HG02938 (cell line): ENCODE data around the gene AXIN1.
A peak's percentile ranks its signal among the peaks of the same experiment; 100 is the strongest.
"Not testable (repeated sequence)": the region's sequence is repeated elsewhere in the genome, so short reads cannot be mapped to it uniquely, and the experiment has no call there.

ENCODE experiments used
- ATAC-seq: cut with Tn5 transposase; IDR thresholded peaks from one replicate; pipeline ENCODE4 v1.9.1; 2021; ENCODE audit warnings: mild to moderate bottlenecking, moderate library complexity; ENCODE audit not compliant: unreplicated experiment

The AXIN1 gene

GRCh38 chr16:352547-353403, at the start of gene AXIN1:
AXIN1 (minus strand) TSS chr16:352723; CDS start chr16:347025, 5,698 bp downstream.
- ATAC-seq = no peak

GRCh38 chr16:401468-402348, 49.2 kb upstream of the AXIN1 start, which contains the start of gene DECR2:
DECR2 (plus strand) TSS chr16:401885; CDS start chr16:401964, 79 bp downstream.
- peak; percentile 54 for ATAC-seq

- ATAC-seq = no peak
These were observed 47.6 kb upstream of the AXIN1 start for GRCh38 chr16:400061-400591.

DNA sequence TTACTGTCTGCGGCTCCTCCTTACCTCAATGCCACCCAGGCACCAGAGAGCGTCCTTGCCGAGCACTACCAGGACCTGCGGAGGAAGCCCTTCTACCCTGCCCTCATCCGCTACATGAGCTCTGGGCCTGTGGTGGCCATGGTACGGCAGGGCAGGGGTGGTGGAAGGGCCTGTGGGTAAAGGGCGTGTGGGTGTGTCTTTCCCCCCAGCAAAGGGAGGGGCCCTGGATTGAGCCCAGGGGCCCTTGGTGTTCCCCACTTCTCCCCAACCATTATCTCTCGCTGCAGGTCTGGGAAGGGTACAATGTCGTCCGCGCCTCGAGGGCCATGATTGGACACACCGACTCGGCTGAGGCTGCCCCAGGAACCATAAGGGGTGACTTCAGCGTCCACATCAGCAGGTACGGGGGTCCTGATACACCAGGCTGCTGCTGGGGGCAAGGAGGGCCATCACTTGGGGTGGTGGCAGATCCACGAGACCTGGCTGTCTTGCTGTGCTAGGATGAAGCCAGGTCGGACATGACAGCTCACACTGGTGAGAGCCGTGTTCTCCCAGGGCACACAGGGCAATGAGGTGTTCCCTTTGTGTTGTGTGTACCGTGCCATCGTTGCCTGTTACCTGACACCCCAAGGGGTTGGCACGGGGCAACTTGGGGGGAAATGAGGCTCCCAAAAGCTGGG, 47.0 kb upstream of the AXIN1 start:
- ATAC-seq = no peak

DNA sequence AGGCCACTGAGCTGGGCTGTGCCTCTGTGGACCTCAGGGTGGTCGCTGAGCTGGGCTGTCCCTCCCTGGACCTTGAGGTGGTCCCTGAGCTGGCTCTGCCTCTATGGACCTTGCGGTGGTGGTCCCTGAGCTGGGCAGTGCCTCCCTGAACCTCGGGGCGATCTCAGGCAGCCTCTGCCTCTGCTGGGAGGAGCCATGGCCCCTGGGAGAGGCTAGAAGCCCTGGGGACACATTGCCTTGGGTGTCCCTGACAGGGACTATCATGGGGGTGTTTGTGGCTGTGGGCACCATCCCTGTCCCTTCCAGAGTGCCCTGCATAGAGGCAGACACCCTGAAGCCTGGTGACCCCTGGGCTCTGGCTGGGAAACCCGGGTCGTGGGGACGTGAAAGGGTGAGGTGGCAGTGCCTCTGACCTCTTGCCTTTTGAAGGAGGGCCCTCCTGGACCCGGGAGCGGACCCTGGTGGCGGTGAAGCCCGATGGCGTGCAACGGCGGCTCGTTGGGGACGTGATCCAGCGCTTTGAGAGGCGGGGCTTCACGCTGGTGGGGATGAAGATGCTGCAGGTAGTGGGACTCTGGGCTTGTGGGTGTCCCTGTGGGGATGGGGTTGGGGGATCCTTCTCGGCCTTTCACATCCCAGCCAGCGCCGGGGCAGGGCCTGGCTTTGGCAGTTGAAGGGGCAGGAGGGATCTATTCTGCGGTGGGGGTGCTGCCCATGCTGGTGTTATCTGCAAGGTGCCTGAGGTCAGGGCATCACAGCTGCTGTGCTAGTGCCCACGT, 46.2 kb upstream of the AXIN1 start:
- ATAC-seq = no peak

DNA sequence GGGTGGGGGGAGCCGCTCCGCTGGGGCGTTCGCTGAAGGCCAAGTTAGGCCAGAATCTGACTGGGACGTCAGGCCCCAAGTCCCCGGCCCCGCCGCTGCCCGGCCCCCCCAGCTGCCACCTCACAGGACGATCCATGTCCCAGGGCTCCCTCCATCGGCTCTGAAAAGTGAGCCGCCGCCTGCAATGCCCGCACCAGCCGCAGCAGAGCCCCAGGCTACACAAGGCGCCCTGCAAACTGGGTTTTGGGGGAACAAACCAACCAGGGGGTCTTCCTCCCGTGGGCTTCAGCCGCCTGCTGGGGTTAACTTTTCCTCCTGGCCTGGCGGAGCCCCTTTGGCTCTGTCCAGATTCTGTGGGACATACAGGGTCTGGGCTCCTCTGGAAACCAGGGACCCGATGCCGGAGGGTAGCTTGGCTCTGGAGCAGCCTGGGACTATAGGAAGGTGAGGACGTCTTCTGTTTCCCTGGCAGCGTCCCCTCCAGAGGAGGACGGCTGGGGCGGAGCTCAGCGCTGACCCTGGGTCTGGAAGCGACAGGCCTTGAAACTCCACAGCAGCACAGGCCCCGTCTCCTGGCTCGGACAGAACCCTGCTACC, 45.3 kb upstream of the AXIN1 start:
- ATAC-seq = no peak

DNA sequence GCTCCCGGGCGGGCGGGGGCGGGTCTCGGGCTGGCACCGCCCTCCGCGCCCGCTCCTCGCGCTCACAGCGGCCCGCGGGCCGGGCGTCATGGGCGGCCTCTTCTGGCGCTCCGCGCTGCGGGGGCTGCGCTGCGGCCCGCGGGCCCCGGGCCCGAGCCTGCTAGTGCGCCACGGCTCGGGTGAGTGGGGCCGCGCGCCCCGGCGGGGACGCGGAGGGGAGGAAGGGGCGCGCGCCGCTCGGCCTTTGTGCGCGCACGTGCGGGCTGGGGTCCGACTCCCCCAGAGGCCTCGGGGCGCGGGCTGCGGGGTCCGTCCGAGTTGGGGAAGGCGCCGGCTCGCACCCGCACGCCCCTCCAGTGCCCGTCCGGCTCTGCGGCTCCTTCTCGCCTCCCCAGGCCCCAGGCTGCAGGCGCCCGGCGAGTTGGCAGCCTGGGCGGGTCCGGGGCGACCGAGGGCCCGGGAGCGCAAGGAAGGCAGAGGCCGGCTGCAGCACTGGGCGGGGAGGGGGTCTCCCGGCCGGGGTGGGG, 44.7 kb upstream of the AXIN1 start, which contains the start of gene NME4:
Gene NME4 (plus strand): TSS at position 65 of the 527 bp plus-strand sequence. CDS start 24 bp downstream, at position 89.
- ATAC-seq = no peak

DNA sequence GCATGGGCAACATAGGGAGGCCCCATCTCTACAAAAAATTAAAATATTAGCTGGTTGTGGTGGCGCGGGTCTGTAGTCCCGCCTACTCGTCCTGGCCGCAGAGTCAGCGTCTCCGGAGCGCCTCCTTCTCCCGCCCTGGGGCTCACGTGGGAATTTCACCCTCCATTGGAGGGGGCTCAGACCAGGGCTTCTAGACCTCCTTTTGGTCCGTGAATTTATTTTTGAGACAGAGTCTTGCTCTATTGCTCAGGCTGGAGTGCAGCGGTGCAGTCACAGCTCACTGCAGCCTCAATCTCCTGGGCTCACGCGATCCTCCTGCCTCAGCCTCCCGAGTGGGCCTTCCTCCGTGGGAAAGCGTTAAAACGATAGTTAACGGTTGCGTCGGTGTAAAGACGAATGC, 44.1 kb upstream of the AXIN1 start:
- no peak for ATAC-seq

GRCh38 chr16:396199-396598, 43.7 kb upstream of the AXIN1 start:
- no peak for ATAC-seq

GRCh38 chr16:392450-393030, 40.0 kb upstream of the AXIN1 start:
- no peak for ATAC-seq

DNA sequence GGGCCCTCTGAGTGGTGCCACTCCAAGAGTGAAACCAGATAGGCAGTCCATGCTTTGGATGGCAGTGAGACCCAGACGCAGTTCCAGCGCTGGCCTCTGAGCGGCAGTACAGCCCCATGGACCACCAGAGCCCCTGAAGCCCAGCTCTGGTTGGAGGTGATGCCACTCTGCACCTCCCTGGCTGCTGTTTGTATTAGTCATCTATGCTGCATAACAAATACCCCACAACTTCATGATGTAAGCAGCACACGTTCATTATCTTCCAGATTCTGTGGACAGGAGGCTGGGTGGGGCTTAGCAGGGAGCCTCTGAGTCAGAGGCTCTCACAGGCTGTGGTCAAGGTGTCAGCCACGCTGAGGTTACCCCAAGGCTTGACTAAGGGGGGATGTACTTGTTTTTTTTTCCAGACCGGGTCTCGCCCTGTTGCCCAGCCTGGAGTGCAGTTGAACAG, 39.4 kb upstream of the AXIN1 start:
- no peak for ATAC-seq

GRCh38 chr16:389352-389751, 36.8 kb upstream of the AXIN1 start:
- no peak for ATAC-seq

- not testable (repeated sequence) for ATAC-seq
These were observed 35.5 kb upstream of the AXIN1 start for GRCh38 chr16:387761-388666.

DNA sequence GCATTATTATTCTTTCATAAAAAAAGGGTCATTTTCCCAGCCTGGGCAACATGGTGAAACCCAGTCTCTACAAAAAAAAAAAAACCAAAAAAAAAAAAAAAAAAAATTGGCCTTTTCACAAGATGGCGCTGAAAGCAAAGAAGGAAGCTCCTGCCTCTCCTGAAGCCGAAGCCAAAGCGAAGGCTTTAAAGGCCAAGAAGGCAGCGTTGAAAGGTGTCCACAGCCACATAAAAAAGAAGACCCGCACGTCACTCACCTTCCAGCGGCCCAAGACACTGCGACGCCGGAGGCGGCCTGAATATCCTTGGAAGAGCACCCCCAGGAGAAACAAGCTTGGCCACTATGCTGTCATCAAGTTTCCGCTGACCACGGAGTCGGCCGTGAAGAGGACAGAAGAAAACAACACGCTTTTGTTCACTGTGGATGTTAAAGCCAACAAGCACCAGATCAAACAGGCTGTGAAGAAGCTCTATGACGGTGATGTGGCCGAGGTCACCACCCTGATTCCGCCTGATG, 34.2 kb upstream of the AXIN1 start:
- no peak for ATAC-seq

DNA sequence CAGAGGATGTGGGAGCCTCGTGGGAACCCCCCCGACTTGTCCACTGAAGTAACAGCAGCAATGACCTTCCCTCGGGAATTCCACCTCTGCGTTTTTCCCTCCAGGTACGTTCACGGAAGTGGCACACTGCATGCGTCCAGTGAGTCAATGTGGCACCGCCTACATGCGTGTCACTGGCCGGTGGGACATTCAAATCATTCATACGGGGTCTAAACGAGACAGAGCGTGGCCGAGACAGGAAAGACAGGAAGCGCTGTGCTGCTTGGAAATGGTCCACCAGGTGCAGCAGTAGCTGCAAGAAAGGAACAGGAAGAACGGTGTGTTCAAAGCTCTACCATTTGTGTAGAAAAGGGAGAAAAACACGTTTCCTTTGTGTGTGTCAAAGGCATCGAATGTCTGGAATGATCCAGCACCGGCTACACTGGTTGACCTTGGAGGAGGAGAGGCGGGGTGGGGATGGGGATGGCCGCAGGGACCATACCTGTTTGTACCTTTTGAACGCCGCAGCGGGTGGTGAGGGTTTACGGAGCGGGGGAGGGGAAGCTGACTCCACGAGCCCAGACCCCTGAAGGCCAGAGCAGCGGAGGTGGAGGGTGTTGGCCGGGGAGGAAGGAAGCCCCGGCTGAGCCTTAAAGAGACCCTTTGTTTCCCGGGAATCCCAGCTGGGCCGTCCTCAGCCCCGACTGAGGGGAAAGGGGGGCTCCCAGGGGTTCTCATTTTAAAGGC, 31.0 kb upstream of the AXIN1 start:
- no peak for ATAC-seq

GRCh38 chr16:381789-382717, 29.5 kb upstream of the AXIN1 start, which contains the start of gene PGAP6:
PGAP6 (minus strand) TSS chr16:381978; CDS start chr16:381821, 157 bp downstream.
- ATAC-seq = no peak
